ENCODE results near the gene USP36. TPM values are rescaled to one million over a fixed set of nuclear protein-coding genes. Genes with fewer than 3 reads are reported as not detected.
A peak's percentile ranks its signal among the peaks of the same experiment; 100 is the strongest.

The USP36 gene
- total RNA-seq, 1 donor from 2014 or later, result 58.6 TPM

DNA sequence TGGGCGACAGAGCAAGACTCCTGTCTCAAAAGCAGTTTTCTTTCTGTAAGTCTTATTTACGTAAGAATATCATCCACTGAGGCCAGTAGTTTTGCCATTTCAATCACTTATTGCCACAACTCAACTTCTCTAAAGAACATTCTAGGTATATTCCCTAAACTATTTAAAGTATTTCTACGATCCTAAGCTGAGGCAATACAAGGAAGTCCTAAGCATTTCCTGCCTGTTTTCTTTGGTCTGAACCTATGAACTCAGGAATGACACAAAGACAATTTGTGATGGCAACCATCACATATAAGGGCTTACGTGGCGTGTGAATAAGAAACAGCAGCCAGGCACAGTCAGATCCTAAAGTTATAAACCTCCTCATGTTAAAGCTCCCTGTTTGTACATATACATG, 14.2 kb downstream of the USP36 start:
- Histone ChIP-seq H3K9me3 (no peaks in the 10 kb centered on the region), H3K4me1 (peaks cover 10% of the 10 kb centered on the region), H3K4me3 (no peak overlapping the region), H3K27me3 (ENCODE audit: low read depth) (no peaks in the 10 kb centered on the region), H3K27ac (no peak overlapping the region), H3K36me3 (peaks cover 100% of the 10 kb centered on the region)
- ATAC-seq, result peak; percentile 34 to 37
- no peak for DNase-seq
- TF ChIP-seq, protein P1, sequence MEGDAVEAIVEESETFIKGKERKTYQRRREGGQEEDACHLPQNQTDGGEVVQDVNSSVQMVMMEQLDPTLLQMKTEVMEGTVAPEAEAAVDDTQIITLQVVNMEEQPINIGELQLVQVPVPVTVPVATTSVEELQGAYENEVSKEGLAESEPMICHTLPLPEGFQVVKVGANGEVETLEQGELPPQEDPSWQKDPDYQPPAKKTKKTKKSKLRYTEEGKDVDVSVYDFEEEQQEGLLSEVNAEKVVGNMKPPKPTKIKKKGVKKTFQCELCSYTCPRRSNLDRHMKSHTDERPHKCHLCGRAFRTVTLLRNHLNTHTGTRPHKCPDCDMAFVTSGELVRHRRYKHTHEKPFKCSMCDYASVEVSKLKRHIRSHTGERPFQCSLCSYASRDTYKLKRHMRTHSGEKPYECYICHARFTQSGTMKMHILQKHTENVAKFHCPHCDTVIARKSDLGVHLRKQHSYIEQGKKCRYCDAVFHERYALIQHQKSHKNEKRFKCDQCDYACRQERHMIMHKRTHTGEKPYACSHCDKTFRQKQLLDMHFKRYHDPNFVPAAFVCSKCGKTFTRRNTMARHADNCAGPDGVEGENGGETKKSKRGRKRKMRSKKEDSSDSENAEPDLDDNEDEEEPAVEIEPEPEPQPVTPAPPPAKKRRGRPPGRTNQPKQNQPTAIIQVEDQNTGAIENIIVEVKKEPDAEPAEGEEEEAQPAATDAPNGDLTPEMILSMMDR (IDR thresholded peaks at IDR 0.05), result no peak
- intact Hi-C loops (cut with DNase I), result no loop called here

DNA sequence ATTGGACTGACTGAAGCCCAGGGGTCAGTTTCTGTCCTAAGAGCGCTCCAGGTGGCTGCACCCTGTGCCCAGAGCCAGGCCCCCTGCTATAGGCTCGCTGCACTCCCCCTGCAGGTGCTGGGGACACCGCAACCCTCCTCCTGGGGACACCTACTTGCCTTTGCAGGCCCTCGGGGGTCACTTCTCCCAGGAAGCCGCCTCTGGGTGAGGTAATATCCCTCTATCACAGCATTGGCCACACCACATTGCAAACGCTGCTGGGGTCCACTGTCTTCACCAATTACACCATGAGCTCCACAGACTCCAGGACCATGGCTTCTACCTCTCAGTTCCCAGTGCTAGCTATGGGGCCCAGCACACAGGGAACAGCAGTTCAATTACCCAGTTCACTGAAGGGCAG, 14.9 kb downstream of the USP36 start:
- peaks cover 100% of the 10 kb centered on the region for H3K36me3 ChIP-seq
- intact Hi-C loops (cut with DNase I), result no loop called here

DNA sequence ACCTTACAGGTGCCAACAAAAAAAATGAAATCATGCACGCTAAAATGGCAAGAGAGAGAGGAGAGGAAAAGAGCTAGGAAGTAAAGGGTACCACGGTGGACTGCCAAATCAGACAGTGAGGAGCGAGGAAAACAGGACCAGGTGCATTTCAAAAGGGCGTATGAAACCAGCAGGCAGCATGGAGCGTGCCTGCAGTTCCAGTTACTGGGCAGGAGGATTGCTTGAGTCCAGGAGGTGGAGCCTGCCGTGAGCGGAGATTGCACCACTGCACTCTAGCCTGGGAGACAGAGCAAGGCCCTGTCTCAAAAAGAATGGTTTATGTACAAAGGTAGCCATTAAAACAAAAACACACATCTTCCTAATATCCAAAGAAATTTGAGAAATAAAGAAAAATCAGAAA, 16.4 kb downstream of the USP36 start:
- intact Hi-C loops (cut with DNase I), result no loop called here
- DNase-seq (no peak), ATAC-seq (no peak)
- Histone ChIP-seq H3K27ac (no peak overlapping the region), H3K4me3 (no peak overlapping the region), H3K27me3 (ENCODE audit: low read depth) (no peaks in the 10 kb centered on the region), H3K9me3 (no peaks in the 10 kb centered on the region), H3K36me3 (peaks cover 100% of the 10 kb centered on the region), H3K4me1 (peaks cover 17% of the 10 kb centered on the region)
- TF ChIP-seq, protein P1 (IDR thresholded peaks at IDR 0.05), result no peak

More for the DNA sequence above, 14.9 kb downstream of the USP36 start:
- TF ChIP-seq, protein P1 (IDR thresholded peaks at IDR 0.05), result no peak
- Histone ChIP-seq H3K4me3 (no peak overlapping the region), H3K27ac (no peak overlapping the region), H3K27me3 (ENCODE audit: low read depth) (no peaks in the 10 kb centered on the region), H3K9me3 (no peaks in the 10 kb centered on the region), H3K4me1 (peaks cover 10% of the 10 kb centered on the region)
- no peak for DNase-seq
- no peak for ATAC-seq

DNA sequence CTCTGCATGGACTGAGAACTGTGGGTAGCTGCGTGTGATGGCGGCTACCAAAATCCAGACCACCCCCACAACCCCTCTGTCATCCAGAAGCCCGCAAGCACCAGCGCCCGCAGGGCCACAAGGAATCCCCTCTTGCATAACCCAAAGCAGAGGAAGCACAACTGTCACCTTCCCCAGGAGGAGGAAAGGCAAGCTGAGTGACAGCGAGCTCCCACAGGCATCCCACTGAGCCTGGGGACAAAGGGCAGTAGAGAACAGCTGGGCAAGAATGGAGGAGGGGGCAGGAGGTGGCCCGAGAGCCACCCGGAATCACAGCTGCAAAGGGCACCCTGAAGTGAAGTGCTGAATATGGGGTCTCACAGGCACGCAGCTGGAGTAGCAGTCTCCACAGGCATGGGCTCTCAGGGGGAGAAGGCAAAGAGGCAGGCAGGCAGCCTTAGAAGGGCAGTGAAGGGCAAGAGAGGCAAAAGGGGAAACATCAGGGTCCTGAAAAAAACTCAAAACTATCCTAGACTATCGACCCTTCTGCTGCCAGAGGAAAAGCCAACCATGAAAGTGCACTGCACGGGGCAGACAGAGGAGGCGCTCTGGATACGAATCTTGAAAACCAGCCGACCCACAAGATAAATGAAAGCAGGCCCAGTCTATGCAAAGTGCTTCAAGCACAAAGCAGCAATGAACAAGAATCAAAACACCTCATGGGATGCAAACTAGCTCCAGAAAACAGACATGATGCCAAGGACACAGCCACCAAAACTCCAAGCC, 17.1 kb downstream of the USP36 start:
- ATAC-seq (no peak), DNase-seq (no peak)
- H3K36me3 ChIP-seq, result peaks cover 100% of the 10 kb centered on the region

DNA sequence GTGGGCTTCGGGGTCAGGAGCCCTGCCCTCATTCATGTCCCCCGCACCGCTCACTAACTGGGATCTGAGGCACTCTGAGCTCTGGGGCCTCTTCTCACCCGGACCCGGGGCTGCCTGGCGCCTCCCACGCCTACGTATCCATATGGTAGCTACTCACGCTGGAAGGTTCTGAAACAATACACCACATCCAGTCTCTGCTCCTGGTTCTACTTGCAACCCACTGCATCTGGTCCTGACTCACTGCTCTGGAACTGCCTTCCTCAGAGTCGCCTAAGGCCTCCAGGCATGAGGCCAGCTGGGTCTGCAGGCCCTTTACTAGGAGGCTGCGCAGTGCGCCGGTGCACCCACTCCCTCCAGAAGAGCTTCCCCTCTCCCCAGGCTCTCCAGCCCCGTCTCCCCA, 18.1 kb downstream of the USP36 start:
- DNase-seq (peak; percentile 14), ATAC-seq (no peak)
- TF ChIP-seq, protein P1 (IDR thresholded peaks at IDR 0.05), result no peak
- H3K4me3 ChIP-seq, result no peak overlapping the region
- peaks cover 100% of the 10 kb centered on the region for H3K36me3 ChIP-seq
- H3K9me3 ChIP-seq, result no peaks in the 10 kb centered on the region
- H3K27ac ChIP-seq, result no peak overlapping the region
- intact Hi-C loops (cut with DNase I), result no loop called here
- H3K27me3 ChIP-seq (ENCODE audit: low read depth), result no peaks in the 10 kb centered on the region
- H3K4me1 ChIP-seq, result peaks cover 30% of the 10 kb centered on the region

More for the DNA sequence above, 17.1 kb downstream of the USP36 start:
- intact Hi-C loops (cut with DNase I), result no loop called here
- Histone ChIP-seq H3K4me1 (peaks cover 22% of the 10 kb centered on the region), H3K4me3 (no peak overlapping the region), H3K27me3 (ENCODE audit: low read depth) (no peaks in the 10 kb centered on the region), H3K27ac (no peak overlapping the region), H3K9me3 (no peaks in the 10 kb centered on the region)
- TF ChIP-seq, protein P1 (IDR thresholded peaks at IDR 0.05), result no peak

All from lower lobe of right lung (tissue), 2 donors.